Islet of Langerhans (tissue), 1 donor: Measurements from ENCODE around the gene ANAPC2.

Experiments
- FAIRE-seq: peaks from one replicate; lab custom pipeline; 2011; peaks lifted over from hg19 to GRCh38; lab: Jason Lieb, UNC

Gene ANAPC2

GRCh38 chr9:137191691-137192447, 3.5 kb upstream of the ANAPC2 start:
- no peak for FAIRE-seq

GRCh38 chr9:137191245-137191644, 2.9 kb upstream of the ANAPC2 start:
- no peak for FAIRE-seq

- no peak for FAIRE-seq
These were observed 2.0 kb upstream of the ANAPC2 start for GRCh38 chr9:137190315-137190856.

GRCh38 chr9:137189297-137190295, 1.2 kb upstream of the ANAPC2 start:
- no peak for FAIRE-seq

- FAIRE-seq, result no peak
These were observed 272 bp downstream of the ANAPC2 start for GRCh38 chr9:137188086-137188489.

- FAIRE-seq, result no peak
These were observed 974 bp downstream of the ANAPC2 start for GRCh38 chr9:137187386-137187785.

- no peak for FAIRE-seq
These were observed 2.0 kb downstream of the ANAPC2 start for GRCh38 chr9:137186385-137186784.

- no peak for FAIRE-seq
These were observed 2.4 kb downstream of the ANAPC2 start for GRCh38 chr9:137185921-137186320.

- FAIRE-seq, result no peak
These were observed 3.3 kb downstream of the ANAPC2 start for GRCh38 chr9:137184881-137185660.

- FAIRE-seq, result no peak
These were observed 4.3 kb downstream of the ANAPC2 start for GRCh38 chr9:137183980-137184595.

- no peak for FAIRE-seq
These were observed 5.5 kb downstream of the ANAPC2 start for GRCh38 chr9:137182836-137183235.

- FAIRE-seq, result no peak
These were observed 6.7 kb downstream of the ANAPC2 start for GRCh38 chr9:137181680-137182079.

- no peak for FAIRE-seq
These were observed 7.9 kb downstream of the ANAPC2 start for GRCh38 chr9:137180491-137180890.

GRCh38 chr9:137179761-137180160, 8.6 kb downstream of the ANAPC2 start:
- FAIRE-seq, result no peak

- FAIRE-seq, result no peak
These were observed 9.3 kb downstream of the ANAPC2 start for GRCh38 chr9:137178939-137179630.

GRCh38 chr9:137178201-137178938, 10.0 kb downstream of the ANAPC2 start:
- FAIRE-seq, result no peak

GRCh38 chr9:137176302-137177182, 11.8 kb downstream of the ANAPC2 start:
- no peak for FAIRE-seq

GRCh38 chr9:137175345-137175961, 12.9 kb downstream of the ANAPC2 start:
- no peak for FAIRE-seq
